Measurements from ENCODE around the gene MTARC2. TPM values are rescaled to one million over a fixed set of nuclear protein-coding genes. Genes with fewer than 3 reads are reported as not detected.
"Not testable (repeated sequence)": the region's sequence is repeated elsewhere in the genome, so short reads cannot be mapped to it uniquely, and the experiment has no call there.

The MTARC2 gene
- total RNA-seq, result 24.9 TPM
- long read RNA-seq, transcript MARC2-202 (8 exons, 2,134 nt), result major isoform, 32 of 51 reads
- long read RNA-seq, partial matches to known transcripts, result 2 of 51 reads
- long read RNA-seq, other reads (novel, unspliced or antisense), result 17 of 51 reads

GRCh38 chr1:220748089-220748934 is at the start of gene MTARC2:
MTARC2 (plus strand) TSS chr1:220748322; CDS start chr1:220748532, 210 bp downstream.
- DNase-seq (peak; percentile 90), ATAC-seq (peak; percentile 97)
- intact Hi-C loops (cut with micrococcal nuclease), result no loop called here

GRCh38 chr1:220698607-220699016 is 49.5 kb upstream of the MTARC2 start:
- ATAC-seq (no peak), DNase-seq (no peak)
- intact Hi-C loops (cut with micrococcal nuclease), result no loop called here

GRCh38 chr1:220699044-220699443 is 49.1 kb upstream of the MTARC2 start:
- no peak for ATAC-seq
- intact Hi-C loops (cut with micrococcal nuclease), result no loop called here
- no peak for DNase-seq

DNA sequence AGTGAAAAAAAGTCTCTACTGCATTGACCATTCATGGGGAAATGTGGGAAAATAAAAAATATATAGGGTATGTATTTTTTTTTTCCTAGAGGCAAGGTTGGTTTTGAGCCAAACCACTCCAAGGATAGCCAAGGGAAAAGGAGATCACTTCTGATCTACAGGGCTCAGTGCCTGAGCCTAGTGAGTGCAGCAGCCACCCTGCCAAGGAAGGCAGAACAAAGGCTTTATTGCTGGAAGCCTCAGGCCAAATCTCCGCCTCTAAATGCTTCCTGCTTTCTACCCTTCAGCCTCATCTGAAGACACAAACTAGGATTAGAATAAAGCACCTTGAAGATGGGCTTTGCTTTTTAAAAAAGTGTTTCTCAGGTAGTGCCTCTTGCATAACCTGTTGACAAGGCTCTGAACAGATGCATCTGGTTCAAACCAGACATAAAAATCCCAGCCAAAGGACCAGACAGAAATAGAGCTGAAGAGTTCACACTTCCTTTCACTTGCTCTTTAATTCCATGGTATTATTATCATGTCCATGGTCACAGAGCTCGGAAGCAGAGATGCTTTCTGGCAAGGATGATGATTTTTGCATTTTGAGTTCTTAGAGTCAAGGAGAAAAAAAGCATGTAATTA is 47.5 kb upstream of the MTARC2 start:
- intact Hi-C loops (cut with micrococcal nuclease), result no loop called here
- DNase-seq, result no peak
- ATAC-seq, result peak; percentile 51

GRCh38 chr1:220701974-220702373 is 46.1 kb upstream of the MTARC2 start:
- intact Hi-C loops (cut with micrococcal nuclease), result no loop called here
- ATAC-seq (no peak), DNase-seq (no peak)

- intact Hi-C loops (cut with micrococcal nuclease), result no loop called here
- ATAC-seq (peak; percentile 40), DNase-seq (no peak)
Measured at GRCh38 chr1:220702733-220703270, 45.3 kb upstream of the MTARC2 start.

DNA sequence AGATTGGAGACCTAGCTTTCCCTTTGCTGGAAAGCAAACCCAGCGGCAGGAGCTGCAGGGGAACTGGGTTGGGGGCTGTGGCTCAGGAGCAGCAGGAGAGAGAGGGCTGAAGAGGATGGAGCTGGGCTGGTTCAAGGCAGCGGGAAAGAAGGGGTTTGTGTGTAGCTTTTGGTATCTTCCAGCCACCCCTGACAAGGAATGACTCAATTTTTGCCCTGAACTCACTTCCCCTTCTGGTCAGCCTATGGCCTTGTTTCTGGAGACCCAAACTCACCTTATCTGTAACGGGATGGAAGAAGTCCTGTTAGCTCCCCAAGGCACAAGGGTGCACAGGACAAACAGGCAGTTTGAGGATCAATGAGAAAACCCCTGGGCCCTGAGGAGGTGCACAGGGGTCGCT is 44.8 kb upstream of the MTARC2 start:
- ATAC-seq (no peak), DNase-seq (no peak)
- intact Hi-C loops (cut with micrococcal nuclease), result no loop called here

- peak; percentile 52 for ATAC-seq
- DNase-seq, result no peak
- intact Hi-C loops (cut with micrococcal nuclease), result no loop called here
Measured at GRCh38 chr1:220705782-220706181, 42.3 kb upstream of the MTARC2 start.

- no peak for DNase-seq
- no peak for ATAC-seq
- intact Hi-C loops (cut with micrococcal nuclease), result no loop called here
Measured at GRCh38 chr1:220706480-220706879, 41.6 kb upstream of the MTARC2 start.

- DNase-seq (no peak), ATAC-seq (no peak)
- intact Hi-C loops (cut with micrococcal nuclease), result no loop called here
Measured at GRCh38 chr1:220707160-220707559, 41.0 kb upstream of the MTARC2 start.

- intact Hi-C loops (cut with micrococcal nuclease), result no loop called here
- DNase-seq (no peak), ATAC-seq (no peak)
Measured at GRCh38 chr1:220708244-220708643, 39.9 kb upstream of the MTARC2 start.

- DNase-seq (peak; percentile 38), ATAC-seq (peak; percentile 82)
- intact Hi-C loops (cut with micrococcal nuclease), result no loop called here
Measured at GRCh38 chr1:220708936-220709801, 39.0 kb upstream of the MTARC2 start.

- intact Hi-C loops (cut with micrococcal nuclease), result no loop called here
- no peak for DNase-seq
- ATAC-seq, result no peak
Measured at GRCh38 chr1:220710333-220710732, 37.8 kb upstream of the MTARC2 start.

DNA sequence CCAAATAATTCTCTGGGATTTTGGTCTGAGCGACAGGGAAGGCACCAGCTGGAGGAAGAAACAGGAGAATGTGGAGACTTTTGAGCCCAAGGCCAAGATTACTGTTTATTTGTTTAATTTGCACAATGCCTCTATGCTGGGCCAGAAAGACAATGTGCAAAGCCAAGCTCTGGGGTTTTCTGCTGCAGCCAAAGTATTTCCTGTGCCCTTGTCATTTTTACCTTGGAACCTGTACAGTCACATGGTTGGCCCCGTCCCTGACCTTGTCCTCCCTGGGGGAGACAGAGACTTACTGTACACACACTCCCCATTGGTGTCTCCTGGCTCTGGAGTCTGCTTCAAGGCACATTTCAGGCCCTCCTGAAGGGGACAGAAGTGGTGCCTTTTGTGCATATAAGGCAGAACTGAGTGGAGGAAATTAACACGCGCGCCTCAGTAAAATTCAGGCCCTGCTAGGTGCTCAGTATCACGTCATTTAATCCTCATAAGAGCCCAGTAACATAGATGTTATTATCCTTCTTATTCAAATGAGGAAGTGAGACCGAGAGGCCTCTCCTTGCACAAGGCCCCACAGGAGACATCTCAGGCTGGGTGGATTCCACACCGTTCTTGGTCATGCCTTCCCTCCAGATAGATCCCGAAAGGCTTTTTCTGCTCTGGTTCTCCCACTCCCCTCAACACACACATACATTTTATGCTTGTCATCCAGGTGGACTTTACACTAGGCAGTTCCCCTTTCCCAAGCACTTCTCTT is 36.9 kb upstream of the MTARC2 start:
- ATAC-seq, result peak; percentile 25
- no peak for DNase-seq
- intact Hi-C loops (cut with micrococcal nuclease), result no loop called here

DNA sequence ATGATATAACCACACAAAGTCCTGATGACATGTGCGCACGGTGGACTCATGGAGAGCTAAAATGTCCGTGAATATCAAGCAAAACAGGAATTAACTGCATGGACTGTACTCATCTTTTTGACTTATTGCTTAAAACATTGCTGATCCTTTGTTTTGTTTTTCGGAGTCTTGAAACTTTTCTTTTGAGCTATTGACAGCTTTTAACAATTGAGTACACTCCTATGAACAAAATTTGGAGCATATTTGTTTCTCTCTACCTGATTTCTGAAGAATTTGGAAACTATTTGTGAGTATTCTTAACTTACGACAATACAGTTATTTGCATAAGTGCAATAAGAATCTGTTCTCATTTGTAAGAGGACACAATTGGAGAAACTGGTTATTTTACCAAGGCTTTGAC is 32.1 kb upstream of the MTARC2 start:
- DNase-seq; ATAC-seq; intact Hi-C loops (cut with micrococcal nuclease): not testable (repeated sequence)

DNA sequence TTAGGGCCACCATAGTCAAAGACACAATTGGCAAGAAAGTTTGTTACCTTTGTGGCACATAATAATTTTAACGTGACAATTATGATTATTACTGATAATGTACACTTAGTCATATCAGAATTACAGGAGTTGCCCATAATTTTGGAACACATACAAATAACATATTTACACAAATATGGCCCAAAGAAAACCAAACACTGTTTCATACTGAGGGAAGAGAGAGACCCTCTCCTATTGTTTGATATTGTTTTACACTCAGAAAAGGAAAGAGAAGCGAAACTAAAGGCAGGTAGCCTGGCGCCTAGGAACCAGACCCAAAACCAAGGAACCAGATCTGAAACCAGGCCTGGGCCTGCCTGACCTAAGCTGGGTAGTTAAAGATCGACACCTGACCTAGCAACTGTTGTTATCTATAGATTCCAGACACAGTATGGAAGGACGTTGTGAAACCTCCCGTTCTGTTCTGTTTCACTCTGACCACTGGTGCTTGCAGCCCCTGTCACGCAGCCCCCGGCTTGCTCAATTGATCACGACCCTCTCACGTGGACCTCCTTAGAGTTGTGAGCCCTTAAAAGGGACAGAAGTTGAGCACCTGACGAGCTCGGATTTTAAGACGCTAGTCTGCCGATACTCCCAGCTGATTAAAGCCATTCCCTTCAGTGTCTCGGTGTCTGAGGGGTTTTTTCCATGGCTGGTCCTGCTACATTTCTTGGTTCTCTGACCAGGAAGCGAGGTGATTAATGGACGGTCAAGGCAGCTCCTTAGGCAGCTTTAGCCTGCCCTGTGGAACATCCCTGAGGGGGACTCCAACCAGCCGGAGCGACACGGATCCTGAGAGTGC is 30.1 kb upstream of the MTARC2 start:
- intact Hi-C loops (cut with micrococcal nuclease), result no loop called here
- ATAC-seq (no peak), DNase-seq (no peak)

GRCh38 chr1:220721266-220721665 is 26.9 kb upstream of the MTARC2 start:
- ATAC-seq, DNase-seq: not testable (repeated sequence)
- intact Hi-C loops (cut with micrococcal nuclease), result loop anchor here (5.0 kb wide), 1 partner anchor 39 kb away; no protein-coding TSS in a partner anchor

- intact Hi-C loops (cut with micrococcal nuclease), result no loop called here
- DNase-seq, result no peak
- no peak for ATAC-seq
Measured at GRCh38 chr1:220726634-220727033, 21.5 kb upstream of the MTARC2 start.
